Loucy (cell line): Measurements from ENCODE around the gene MADD.

Experiments used
- H2AFZ ChIP-seq: fragments of 200-600 bp; sonication (generic); 2 replicates; pipeline ENCODE4 v1.6.0; 2016; ENCODE audit warnings: antibody characterized with exemption, mild to moderate bottlenecking, low read length, moderate library complexity
- H3F3A ChIP-seq: fragments of 200-600 bp; 2 replicates; pipeline ENCODE4 v1.6.0; 2016; ENCODE audit warnings: antibody characterized with exemption, low read depth, mild to moderate bottlenecking
- H3K27me3 ChIP-seq: fragments of 200-600 bp; sonication (generic); 2 replicates; pipeline ENCODE4 v1.6.1; 2014; ENCODE audit warnings: low read length, mild to moderate bottlenecking; ENCODE audit not compliant: insufficient read depth, poor library complexity, severe bottlenecking
- H3K36me3 ChIP-seq: fragments of 200-600 bp; sonication (generic); 2 replicates; pipeline ENCODE4 v1.6.1; 2016; ENCODE audit warnings: low read length; ENCODE audit not compliant: insufficient read depth
- H3K4me1 ChIP-seq: fragments of 200-600 bp; sonication (generic); 2 replicates; pipeline ENCODE4 v1.5.1; 2014; ENCODE audit warnings: low read length, mild to moderate bottlenecking; ENCODE audit not compliant: insufficient read depth, poor library complexity, severe bottlenecking
- H3K4me2 ChIP-seq: fragments of 200-600 bp; sonication (generic); 2 replicates; pipeline ENCODE4 v1.6.0; 2014; ENCODE audit warnings: antibody characterized with exemption, low read length, low read depth, mild to moderate bottlenecking; ENCODE audit not compliant: poor library complexity, severe bottlenecking
- H3K4me3 ChIP-seq: fragments of 200-600 bp; sonication (generic); 2 replicates; pipeline ENCODE4 v1.5.1; 2014; ENCODE audit warnings: low read length, mild to moderate bottlenecking, mixed read lengths; ENCODE audit not compliant: poor library complexity, severe bottlenecking
- H3K79me2 ChIP-seq: fragments of 200-600 bp; sonication (generic); 2 replicates; pipeline ENCODE4 v1.6.1; 2014; ENCODE audit warnings: low read length; ENCODE audit not compliant: insufficient read depth
- H3K9ac ChIP-seq: fragments of 200-600 bp; sonication (generic); 2 replicates; pipeline ENCODE4 v1.6.0; 2014; ENCODE audit warnings: mild to moderate bottlenecking, low read depth, low read length, moderate library complexity; ENCODE audit not compliant: poor library complexity, severe bottlenecking
- H3K9me2 ChIP-seq: fragments of 200-600 bp; sonication (generic); replicated peaks from 2 replicates; pipeline ENCODE4 v1.6.1; 2016; ENCODE audit warnings: low read depth, low read length, mixed read lengths
- H3K9me3 ChIP-seq: fragments of 200-600 bp; sonication (generic); 2 replicates; pipeline ENCODE4 v1.6.1; 2014; ENCODE audit warnings: mild to moderate bottlenecking, antibody characterized with exemption, low read length, low read depth; ENCODE audit not compliant: insufficient read depth
- H4K20me1 ChIP-seq: fragments of 200-600 bp; sonication (generic); 2 replicates; pipeline ENCODE4 v1.6.0; 2014; ENCODE audit warnings: antibody characterized with exemption, low read length, mild to moderate bottlenecking; ENCODE audit not compliant: insufficient read depth, poor library complexity, severe bottlenecking
- EZH2phosphoT487 ChIP-seq: fragments of 200-600 bp; IDR thresholded peaks from 2 replicates; pipeline ENCODE4 v1.6.1; 2018; ENCODE audit warnings: antibody characterized with exemption, mild to moderate bottlenecking, moderate library complexity, borderline replicate concordance
- TF ChIP-seq, protein P1 (sequence below): fragments of 200-600 bp; sonication (generic); conservative IDR thresholded peaks from 2 replicates; pipeline ENCODE4 v1.5.1; 2014; ENCODE audit warnings: mild to moderate bottlenecking, antibody characterized with exemption, low read length

MADD gene

GRCh38 chr11:47336595-47336994 is 66.7 kb downstream of the MADD start:
- H3K4me2 ChIP-seq: no peak overlapping the region
- no peak overlapping the region for H2AFZ ChIP-seq

DNA sequence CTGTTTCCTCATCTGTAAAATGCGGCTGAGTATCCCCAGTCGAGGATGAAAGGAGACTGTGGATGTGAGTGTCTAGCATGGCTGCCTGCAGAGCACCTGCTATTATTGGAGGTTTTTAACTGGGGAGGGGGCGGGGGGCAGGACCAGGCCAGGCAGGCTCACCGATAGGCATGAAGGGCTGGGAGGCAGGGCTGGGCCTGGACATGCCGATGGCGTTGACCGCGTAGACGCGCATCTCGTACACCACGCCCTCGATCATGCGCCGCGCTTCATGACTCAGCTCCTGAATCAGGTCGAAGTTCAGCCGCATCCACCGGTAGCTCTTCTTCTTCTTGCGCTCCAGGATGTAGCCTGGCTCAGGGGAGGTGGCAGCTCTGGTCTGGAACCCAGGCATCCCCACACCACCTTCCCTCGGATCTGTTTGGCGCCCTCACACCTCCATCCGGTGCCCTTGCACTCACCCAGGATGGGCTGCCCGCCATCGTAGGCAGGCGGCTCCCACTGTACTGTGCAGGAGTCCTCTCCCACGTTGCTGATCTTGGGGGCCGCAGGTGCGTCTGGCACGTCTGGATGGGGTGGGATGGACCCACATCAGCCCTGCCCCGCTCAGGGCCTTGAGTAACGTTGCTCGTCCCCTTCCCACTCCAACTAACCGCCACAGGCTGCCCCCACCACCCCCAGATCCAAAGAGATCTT is 67.4 kb downstream of the MADD start:
- H3F3A ChIP-seq: no peaks in the 10 kb centered on the region
- no peak overlapping the region for H3K4me2 ChIP-seq
- no peaks in the 10 kb centered on the region for H3K36me3 ChIP-seq
- no peak overlapping the region for H3K4me3 ChIP-seq
- H3K9me3 ChIP-seq: no peaks in the 10 kb centered on the region
- no peaks in the 10 kb centered on the region for H4K20me1 ChIP-seq
- no peak overlapping the region for H2AFZ ChIP-seq
- no peaks in the 10 kb centered on the region for H3K4me1 ChIP-seq
- H3K79me2 ChIP-seq: no peaks in the 10 kb centered on the region
- H3K9ac ChIP-seq: no peak overlapping the region
- no peak for TF ChIP-seq EZH2phosphoT487
- TF ChIP-seq, protein P1, sequence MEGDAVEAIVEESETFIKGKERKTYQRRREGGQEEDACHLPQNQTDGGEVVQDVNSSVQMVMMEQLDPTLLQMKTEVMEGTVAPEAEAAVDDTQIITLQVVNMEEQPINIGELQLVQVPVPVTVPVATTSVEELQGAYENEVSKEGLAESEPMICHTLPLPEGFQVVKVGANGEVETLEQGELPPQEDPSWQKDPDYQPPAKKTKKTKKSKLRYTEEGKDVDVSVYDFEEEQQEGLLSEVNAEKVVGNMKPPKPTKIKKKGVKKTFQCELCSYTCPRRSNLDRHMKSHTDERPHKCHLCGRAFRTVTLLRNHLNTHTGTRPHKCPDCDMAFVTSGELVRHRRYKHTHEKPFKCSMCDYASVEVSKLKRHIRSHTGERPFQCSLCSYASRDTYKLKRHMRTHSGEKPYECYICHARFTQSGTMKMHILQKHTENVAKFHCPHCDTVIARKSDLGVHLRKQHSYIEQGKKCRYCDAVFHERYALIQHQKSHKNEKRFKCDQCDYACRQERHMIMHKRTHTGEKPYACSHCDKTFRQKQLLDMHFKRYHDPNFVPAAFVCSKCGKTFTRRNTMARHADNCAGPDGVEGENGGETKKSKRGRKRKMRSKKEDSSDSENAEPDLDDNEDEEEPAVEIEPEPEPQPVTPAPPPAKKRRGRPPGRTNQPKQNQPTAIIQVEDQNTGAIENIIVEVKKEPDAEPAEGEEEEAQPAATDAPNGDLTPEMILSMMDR: no peak
- no peaks in the 10 kb centered on the region for H3K9me2 ChIP-seq
- H3K27me3 ChIP-seq: no peaks in the 10 kb centered on the region

More at GRCh38 chr11:47336595-47336994, 66.7 kb downstream of the MADD start:
- TF ChIP-seq, protein P1: no peak
- Histone ChIP-seq H3K36me3 (peaks cover under 1% of the 10 kb centered on the region; the same call in 1 of the 2 replicates), H3K9me3 (no peaks in the 10 kb centered on the region), H3K27me3 (no peaks in the 10 kb centered on the region), H3F3A (no peaks in the 10 kb centered on the region), H3K9me2 (no peaks in the 10 kb centered on the region), H3K4me3 (no peak overlapping the region), H3K79me2 (no peaks in the 10 kb centered on the region), H4K20me1 (no peaks in the 10 kb centered on the region), H3K9ac (no peak overlapping the region), H3K4me1 (no peaks in the 10 kb centered on the region)

- no peak overlapping the region for H3K9ac ChIP-seq
- no peaks in the 10 kb centered on the region for H3F3A ChIP-seq
- no peaks in the 10 kb centered on the region for H3K9me3 ChIP-seq
- H3K4me3 ChIP-seq: no peak overlapping the region
- H3K36me3 ChIP-seq: no peaks in the 10 kb centered on the region
- H3K4me1 ChIP-seq: no peaks in the 10 kb centered on the region
- H3K4me2 ChIP-seq: no peak overlapping the region
- H4K20me1 ChIP-seq: no peaks in the 10 kb centered on the region
- no peaks in the 10 kb centered on the region for H3K27me3 ChIP-seq
- no peak for TF ChIP-seq EZH2phosphoT487
- TF ChIP-seq, protein P1: no peak
- no peak overlapping the region for H2AFZ ChIP-seq
- no peaks in the 10 kb centered on the region for H3K79me2 ChIP-seq
- no peaks in the 10 kb centered on the region for H3K9me2 ChIP-seq
Measured at GRCh38 chr11:47338396-47339241, 68.7 kb downstream of the MADD start.
